Adipocyte (in vitro differentiated cells): ENCODE measurements around the gene ARFGAP1.
A peak's percentile ranks its signal among the peaks of the same experiment; 100 is the strongest.

Experiments used
- DNase-seq: peaks from one replicate; pipeline ENCODE4 v3.0.0-alpha.2; 2015; ENCODE audit warnings: low read depth
- H3K27me3 ChIP-seq: replicated peaks from 2 replicates; pipeline ENCODE4 v1.7.0; 2013; ENCODE audit warnings: mild to moderate bottlenecking, low read length, moderate library complexity; ENCODE audit not compliant: control insufficient read depth, insufficient read depth
- H3K36me3 ChIP-seq: 2 replicates; pipeline ENCODE4 v1.7.0; 2013; ENCODE audit warnings: low read length, mild to moderate bottlenecking, moderate library complexity; ENCODE audit not compliant: control insufficient read depth, insufficient read depth, severe bottlenecking
- H3K4me1 ChIP-seq: 2 replicates; pipeline ENCODE4 v1.7.0; 2013; ENCODE audit warnings: mild to moderate bottlenecking, low read length, moderate library complexity; ENCODE audit not compliant: control insufficient read depth, insufficient read depth
- H3K4me3 ChIP-seq: 2 replicates; pipeline ENCODE4 v1.7.0; 2013; ENCODE audit warnings: mild to moderate bottlenecking, low read length, moderate library complexity
- H3K9ac ChIP-seq: 2 replicates; pipeline ENCODE4 v1.7.0; 2013; ENCODE audit warnings: mild to moderate bottlenecking, low read length, moderate library complexity
- H3K9me3 ChIP-seq: 2 replicates; pipeline ENCODE4 v1.7.0; 2013; ENCODE audit warnings: mild to moderate bottlenecking, low read length, moderate library complexity; ENCODE audit not compliant: control insufficient read depth

ARFGAP1 gene

DNA sequence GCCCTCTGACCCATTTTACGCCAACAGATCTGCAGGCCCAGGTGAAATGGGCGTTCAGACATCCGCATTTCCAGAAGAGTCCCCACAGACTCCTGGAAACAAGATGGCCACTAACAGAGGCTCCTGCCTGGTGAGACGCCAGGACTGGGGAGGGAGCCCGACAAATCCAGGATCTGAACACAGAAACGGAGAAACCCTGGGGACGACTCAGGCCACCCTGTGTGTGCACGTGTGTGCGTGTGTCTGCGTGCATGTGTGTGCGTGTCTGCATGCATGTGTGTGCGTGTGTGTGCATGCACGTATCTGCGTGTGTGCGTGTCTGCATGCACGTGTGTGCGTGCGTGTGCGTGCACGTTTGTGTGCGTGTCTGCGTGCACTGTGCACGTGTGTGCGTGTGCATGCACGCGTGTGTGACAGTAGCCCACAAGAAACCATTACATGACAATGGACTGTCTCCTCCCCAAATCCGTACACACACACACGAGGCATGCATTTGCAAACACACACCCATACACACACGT lies 63.7 kb downstream of the ARFGAP1 start:
- Histone ChIP-seq H3K9me3 (peaks cover 13% of the 10 kb centered on the region), H3K4me1 (no peaks in the 10 kb centered on the region), H3K36me3 (no peaks in the 10 kb centered on the region), H3K9ac (no peak overlapping the region), H3K4me3 (no peak overlapping the region), H3K27me3 (peaks cover 44% of the 10 kb centered on the region)
- no peak for DNase-seq

DNA sequence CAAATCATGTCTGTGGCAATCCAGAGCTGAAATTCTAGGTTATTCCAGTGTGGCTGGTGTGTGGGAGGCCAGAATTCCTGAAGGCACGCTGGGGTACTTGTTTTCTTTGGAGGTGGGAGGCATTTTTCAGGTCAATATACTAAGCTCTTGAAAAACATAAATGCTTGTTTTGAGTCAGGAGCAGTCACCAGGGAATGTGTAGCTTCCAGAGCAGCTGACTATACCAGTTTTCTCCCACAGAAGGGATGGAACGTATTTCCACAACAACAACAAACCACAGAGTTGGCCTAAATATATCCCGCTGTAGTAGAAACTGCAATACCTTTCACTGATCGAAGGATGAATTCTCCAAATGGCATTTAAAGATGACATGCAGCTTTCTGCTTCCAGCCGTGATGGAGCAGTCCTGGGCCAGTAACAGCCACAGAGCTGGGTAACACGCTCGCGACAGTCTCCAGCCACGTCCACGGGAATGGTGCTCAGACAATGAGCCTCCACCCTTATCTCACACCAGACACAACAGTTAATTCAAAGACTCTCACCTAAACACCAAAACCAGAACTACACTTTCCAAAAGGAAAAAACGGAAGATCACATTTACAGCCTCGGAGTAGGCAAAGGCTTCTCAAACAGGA lies 65.3 kb downstream of the ARFGAP1 start:
- Histone ChIP-seq H3K9ac (no peak overlapping the region), H3K36me3 (no peaks in the 10 kb centered on the region), H3K9me3 (peaks cover 5% of the 10 kb centered on the region), H3K27me3 (peaks cover 50% of the 10 kb centered on the region), H3K4me1 (no peaks in the 10 kb centered on the region), H3K4me3 (no peak overlapping the region)
- DNase-seq = peak; percentile 46
